ENCODE measurements around the gene RNF19B. TPM values are rescaled to one million over a fixed set of nuclear protein-coding genes. Genes with fewer than 3 reads are reported as not detected.

Gene RNF19B
- polyA plus RNA-seq, 2 of the 4 experiments (the other 2 are of a cell fraction), result 9.9 to 22.6 TPM

GRCh38 chr1:32954168-32954567 is 10.4 kb downstream of the RNF19B start:
- DNase-seq (ENCODE audit: low read depth in 1 of 2, low spot score in 1 of 2) (no peak), ATAC-seq (no peak), FAIRE-seq (no peak)
- peaks cover 30% of the 10 kb centered on the region for H3K4me1 ChIP-seq
- ChIA-PET CTCF (interaction anchor here (0.5 to 4.7 kb wide), 4 partner anchors 21 to 129 kb away, joined by 3 to 17 read pairs (median 3); no protein-coding TSS in a partner anchor), POLR2A (no interaction called here)
- H3K4me3 ChIP-seq, result no peak overlapping the region
- H3K9me3 ChIP-seq, result no peaks in the 10 kb centered on the region
- 61% methylated on average over 6 of the region's 6 CpGs for WGBS (ENCODE audit: missing lambda C conversion rate)
- peak overlapping the region in 1 of 2 experiments; percentile 48; a peak in 2 of 6 replicates for H3K27ac ChIP-seq
- TF ChIP-seq PBX3 (IDR thresholded peaks at IDR 0.05), result no peak
- no peak for TF ChIP-seq CHD4 (IDR thresholded peaks at IDR 0.05; ENCODE audit: borderline replicate concordance)
- no peak for TF ChIP-seq RAD21 (conservative IDR thresholded peaks at IDR 0.05 in 1 of 2, IDR thresholded peaks at IDR 0.05 in 1 of 2)
- TF ChIP-seq REST (IDR thresholded peaks at IDR 0.05), result no peak
- no peak for TF ChIP-seq CEBPB (IDR thresholded peaks at IDR 0.05)
- TF ChIP-seq RFX5 (IDR thresholded peaks at IDR 0.05), result no peak
- TF ChIP-seq JUNB (IDR thresholded peaks at IDR 0.05), result no peak
- TF ChIP-seq FOSL2 (IDR thresholded peaks at IDR 0.05), result no peak
- no peak for TF ChIP-seq FOSL2 (CRISPR knock-in tag; IDR thresholded peaks at IDR 0.05)
- no peak for TF ChIP-seq RNF2 (IDR thresholded peaks at IDR 0.05; ENCODE audit: borderline replicate concordance, low read depth)
- TF ChIP-seq TFCP2L1 (CRISPR knock-in tag; IDR thresholded peaks at IDR 0.05), result no peak
- TF ChIP-seq MAX (IDR thresholded peaks at IDR 0.05), result no peak
- TF ChIP-seq ZC3H11A (IDR thresholded peaks at IDR 0.05), result no peak
- TF ChIP-seq NR3C1 (IDR thresholded peaks at IDR 0.05), result no peak
- no peak for TF ChIP-seq CHD2 (IDR thresholded peaks at IDR 0.05; ENCODE audit: low read length, partially characterized antibody)
- no peak for TF ChIP-seq HOXA7 (CRISPR knock-in tag; IDR thresholded peaks at IDR 0.05)
- H3K4me2 ChIP-seq, result peak overlapping the region; percentile 49

GRCh38 chr1:32953495-32953894 is 11.1 kb downstream of the RNF19B start:
- peaks cover 37% of the 10 kb centered on the region for H3K4me1 ChIP-seq
- H3K9me3 ChIP-seq, result no peaks in the 10 kb centered on the region
- H3K27ac ChIP-seq, result peak overlapping the region in 1 of 2 experiments; percentile 48; a peak in 2 of 6 replicates
- peak overlapping the region; percentile 49 for H3K4me2 ChIP-seq
- H3K4me3 ChIP-seq, result no peak overlapping the region
- DNase-seq (ENCODE audit: low read depth in 1 of 2, low spot score in 1 of 2), result peak in 1 of 2 experiments; percentile 48
- ATAC-seq, result peak in 1 of 2 experiments; percentile 59; a peak in 2 of 6 replicates
- CTCF ChIA-PET, result interaction anchor here (0.7 to 4.7 kb wide), 5 partner anchors 20 to 101 kb away, joined by 3 to 17 read pairs (median 3); no protein-coding TSS in a partner anchor
- FAIRE-seq, result no peak
- 0% methylated on average over 1 of the region's 1 CpG for WGBS (ENCODE audit: missing lambda C conversion rate)
- POLR2A ChIA-PET, result interaction anchor here (1.3 kb wide), 1 partner anchor 11 kb away, joined by 6 read pairs; the partner anchor contains the start of gene RNF19B
- TF ChIP-seq E2F6 (IDR thresholded peaks at IDR 0.05; ENCODE audit: borderline replicate concordance, low read depth) (no peak), FOSL2 (IDR thresholded peaks at IDR 0.05) (no peak), FOSL2 (CRISPR knock-in tag; IDR thresholded peaks at IDR 0.05) (peak; percentile 40)

- CTCF ChIA-PET, result interaction anchor here (0.6 to 4.2 kb wide), 7 partner anchors 16 to 137 kb away, joined by 3 to 21 read pairs (median 4); no protein-coding TSS in a partner anchor
Measured at GRCh38 chr1:32949519-32949918, 15.1 kb downstream of the RNF19B start.

More at GRCh38 chr1:32949519-32949918, 15.1 kb downstream of the RNF19B start:
- no peaks in the 10 kb centered on the region for H3K9me3 ChIP-seq
- DNase-seq (ENCODE audit: low read depth in 1 of 2, low spot score in 1 of 2), result no peak
- peak in 1 of 2 experiments; percentile 47; a peak in 3 of 6 replicates for ATAC-seq
- POLR2A ChIA-PET, result interaction anchor here (1.4 kb wide), 1 partner anchor 15 kb away, joined by 7 read pairs; the partner anchor contains the start of gene RNF19B
- TF ChIP-seq NR3C1 (IDR thresholded peaks at IDR 0.05) (no peak), KDM1A (IDR thresholded peaks at IDR 0.05; ENCODE audit: low read depth) (no peak), NFE2L2 (conservative IDR thresholded peaks at IDR 0.05; ENCODE audit: low read length) (no peak), ZC3H11A (IDR thresholded peaks at IDR 0.05) (no peak), HOXA7 (CRISPR knock-in tag; IDR thresholded peaks at IDR 0.05) (no peak), RFX5 (IDR thresholded peaks at IDR 0.05) (no peak), MYC (IDR thresholded peaks at IDR 0.05; ENCODE audit: borderline replicate concordance, low read length) (no peak), RCOR1 (IDR thresholded peaks at IDR 0.05; ENCODE audit: low read depth, low read length) (no peak), BHLHE40 (IDR thresholded peaks at IDR 0.05; ENCODE audit: low read depth, low read length) (no peak), HOXB13 (CRISPR knock-in tag; IDR thresholded peaks at IDR 0.05; ENCODE audit: low read depth) (no peak)
- H3K4me1 ChIP-seq, result peaks cover 45% of the 10 kb centered on the region
- peak overlapping the region; percentile 61 to 69; a peak in 5 of 6 replicates for H3K27ac ChIP-seq
- FAIRE-seq, result no peak
- WGBS (ENCODE audit: missing lambda C conversion rate), result 34% methylated on average over 5 of the region's 5 CpGs
- no peak overlapping the region for H3K4me3 ChIP-seq
- H3K4me2 ChIP-seq, result peak overlapping the region; percentile 89
